ENCODE data around the gene MORN1. TPM values are rescaled to one million over a fixed set of nuclear protein-coding genes. Genes with fewer than 3 reads are reported as not detected.

The MORN1 gene
- total RNA-seq, 4 donors from 2014 or later = 4.9 to 21.5 (median 15.9) TPM

DNA sequence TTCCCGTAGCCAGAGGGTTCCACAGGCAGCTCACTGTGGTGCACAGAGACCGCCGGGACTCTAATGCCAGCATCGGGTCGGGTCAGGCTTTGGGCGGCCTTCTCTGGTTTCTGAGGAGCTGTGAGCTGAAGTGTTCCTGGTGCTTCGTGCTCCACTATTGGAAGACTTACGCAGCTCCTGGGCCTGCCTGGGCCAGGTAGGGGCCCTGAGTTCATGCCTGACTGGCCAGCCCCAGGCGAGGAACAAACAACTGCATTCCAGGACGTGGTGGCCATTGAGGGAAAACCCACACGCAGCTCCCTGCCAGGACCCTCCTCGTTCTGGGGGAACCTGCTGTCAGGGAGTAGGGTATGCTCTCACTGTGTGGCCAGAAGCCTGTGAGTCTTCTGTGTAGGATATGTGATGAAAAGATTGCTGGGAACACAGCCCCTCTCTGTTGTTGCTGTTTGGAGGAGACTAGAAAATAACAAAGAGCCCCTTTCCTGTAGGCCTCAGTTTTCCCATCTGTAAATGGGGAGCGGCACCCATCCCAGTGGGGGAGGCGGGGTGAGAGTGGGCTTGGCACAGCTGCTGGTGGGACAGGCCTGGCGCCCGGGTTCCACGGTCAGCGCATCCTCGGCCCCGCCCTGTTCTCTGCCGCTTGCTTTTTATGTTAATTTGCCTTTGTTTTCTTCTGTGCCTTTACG, 8.7 kb upstream of the MORN1 start:
- Histone ChIP-seq H3K4me3 (no peak overlapping the region), H3K4me1 (no peaks in the 10 kb centered on the region), H3K27ac (no peak overlapping the region), H3K27me3 (no peaks in the 10 kb centered on the region), H3K36me3 (peaks cover 0 to 93% (median 0%) of the 10 kb centered on the region in 3 donors), H3K9me3 (no peaks in the 10 kb centered on the region)
- DNase-seq = no peak
- TF ChIP-seq, protein P1, sequence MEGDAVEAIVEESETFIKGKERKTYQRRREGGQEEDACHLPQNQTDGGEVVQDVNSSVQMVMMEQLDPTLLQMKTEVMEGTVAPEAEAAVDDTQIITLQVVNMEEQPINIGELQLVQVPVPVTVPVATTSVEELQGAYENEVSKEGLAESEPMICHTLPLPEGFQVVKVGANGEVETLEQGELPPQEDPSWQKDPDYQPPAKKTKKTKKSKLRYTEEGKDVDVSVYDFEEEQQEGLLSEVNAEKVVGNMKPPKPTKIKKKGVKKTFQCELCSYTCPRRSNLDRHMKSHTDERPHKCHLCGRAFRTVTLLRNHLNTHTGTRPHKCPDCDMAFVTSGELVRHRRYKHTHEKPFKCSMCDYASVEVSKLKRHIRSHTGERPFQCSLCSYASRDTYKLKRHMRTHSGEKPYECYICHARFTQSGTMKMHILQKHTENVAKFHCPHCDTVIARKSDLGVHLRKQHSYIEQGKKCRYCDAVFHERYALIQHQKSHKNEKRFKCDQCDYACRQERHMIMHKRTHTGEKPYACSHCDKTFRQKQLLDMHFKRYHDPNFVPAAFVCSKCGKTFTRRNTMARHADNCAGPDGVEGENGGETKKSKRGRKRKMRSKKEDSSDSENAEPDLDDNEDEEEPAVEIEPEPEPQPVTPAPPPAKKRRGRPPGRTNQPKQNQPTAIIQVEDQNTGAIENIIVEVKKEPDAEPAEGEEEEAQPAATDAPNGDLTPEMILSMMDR (IDR thresholded peaks at IDR 0.05) = no peak
- no peak for TF ChIP-seq POLR2A (IDR thresholded peaks at IDR 0.05)

DNA sequence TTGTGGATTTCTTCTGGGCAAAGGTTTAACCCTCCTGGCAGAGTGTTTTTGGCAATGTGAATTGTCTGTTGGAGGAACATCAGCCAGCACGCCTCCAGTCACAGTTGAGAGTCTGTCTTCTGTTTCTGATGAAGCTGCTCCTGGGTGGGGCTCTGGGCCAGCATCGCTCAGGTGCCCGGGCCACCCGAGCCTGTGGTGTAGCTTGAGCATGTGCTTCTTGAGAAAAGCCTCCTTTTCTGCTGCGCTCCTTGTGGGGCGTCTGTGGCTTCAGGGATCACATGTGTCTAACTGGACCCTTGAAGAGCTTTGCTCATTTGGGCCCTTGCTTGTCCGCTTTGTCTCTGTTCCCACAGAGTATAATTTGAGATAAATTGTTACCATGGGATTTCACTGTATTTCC, 7.5 kb upstream of the MORN1 start:
- Histone ChIP-seq H3K4me1 (peaks cover 0 to 11% (median 0%) of the 10 kb centered on the region in 4 donors), H3K9me3 (no peaks in the 10 kb centered on the region), H3K36me3 (peaks cover 0 to 93% (median 0%) of the 10 kb centered on the region in 3 donors), H3K4me3 (no peak overlapping the region), H3K27me3 (no peaks in the 10 kb centered on the region), H3K27ac (no peak overlapping the region)
- no peak for DNase-seq
- TF ChIP-seq POLR2A (IDR thresholded peaks at IDR 0.05) = no peak
- TF ChIP-seq, protein P1 (IDR thresholded peaks at IDR 0.05) = no peak

GRCh38 chr1:2397007-2397679, 5.8 kb upstream of the MORN1 start:
- no peaks in the 10 kb centered on the region for H3K27me3 ChIP-seq
- peaks cover 0 to 28% (median 10%) of the 10 kb centered on the region in 4 donors for H3K4me1 ChIP-seq
- no peaks in the 10 kb centered on the region for H3K9me3 ChIP-seq
- no peak for DNase-seq
- peaks cover 0 to 76% (median 0%) of the 10 kb centered on the region in 3 donors for H3K36me3 ChIP-seq
- TF ChIP-seq, protein P1 (IDR thresholded peaks at IDR 0.05) = no peak
- no peak for TF ChIP-seq POLR2A (IDR thresholded peaks at IDR 0.05)
- H3K4me3 ChIP-seq = no peak overlapping the region
- no peak overlapping the region for H3K27ac ChIP-seq

GRCh38 chr1:2396476-2396875, 5.1 kb upstream of the MORN1 start:
- TF ChIP-seq, protein P1 (IDR thresholded peaks at IDR 0.05) = no peak
- no peak for TF ChIP-seq POLR2A (IDR thresholded peaks at IDR 0.05)
- DNase-seq = no peak
- no peak overlapping the region for H3K27ac ChIP-seq
- H3K4me1 ChIP-seq = peaks cover 0 to 28% (median 10%) of the 10 kb centered on the region in 4 donors
- H3K4me3 ChIP-seq = no peak overlapping the region
- no peaks in the 10 kb centered on the region for H3K9me3 ChIP-seq
- peaks cover 0 to 69% (median 0%) of the 10 kb centered on the region in 3 donors for H3K36me3 ChIP-seq
- H3K27me3 ChIP-seq = no peaks in the 10 kb centered on the region

- DNase-seq = no peak
- Histone ChIP-seq H3K4me3 (no peak overlapping the region), H3K4me1 (peaks cover 0 to 28% (median 10%) of the 10 kb centered on the region in 4 donors), H3K27ac (no peak overlapping the region), H3K27me3 (no peaks in the 10 kb centered on the region), H3K36me3 (peaks cover 0 to 67% (median 0%) of the 10 kb centered on the region in 3 donors), H3K9me3 (no peaks in the 10 kb centered on the region)
- no peak for TF ChIP-seq POLR2A (IDR thresholded peaks at IDR 0.05)
- TF ChIP-seq, protein P1 (IDR thresholded peaks at IDR 0.05) = no peak
Observed at GRCh38 chr1:2396059-2396458, 4.7 kb upstream of the MORN1 start.
